Ishikawa (cell line): ENCODE results near the gene PROCA1.

Experiments
- CEBPB ChIP-seq: IDR thresholded peaks from 2 replicates; pipeline ENCODE4 v1.6.1; 2012
- CREB1 ChIP-seq: IDR thresholded peaks from 2 replicates; pipeline ENCODE4 v1.6.1; 2012; ENCODE audit warnings: low read depth
- EGR1 ChIP-seq: IDR thresholded peaks from 2 replicates; pipeline ENCODE4 v1.6.1; 2012
- EP300 ChIP-seq: IDR thresholded peaks from 2 replicates; pipeline ENCODE4 v1.6.1; 2012; ENCODE audit warnings: borderline replicate concordance
- FOXM1 ChIP-seq: IDR thresholded peaks from 2 replicates; pipeline ENCODE4 v1.6.1; 2012; ENCODE audit warnings: low read depth, borderline replicate concordance
- MAX ChIP-seq: IDR thresholded peaks from 2 replicates; pipeline ENCODE4 v1.6.1; 2012
- NFIC ChIP-seq: IDR thresholded peaks from 2 replicates; pipeline ENCODE4 v1.6.1; 2012
- RAD21 ChIP-seq: IDR thresholded peaks from 2 replicates; pipeline ENCODE4 v1.6.1; 2012; ENCODE audit warnings: low read depth
- REST ChIP-seq: IDR thresholded peaks from 2 replicates; pipeline ENCODE4 v1.6.1; 2012; ENCODE audit warnings: low read depth, mild to moderate bottlenecking
- TAF1 ChIP-seq: IDR thresholded peaks from 2 replicates; pipeline ENCODE4 v1.6.1; 2012; ENCODE audit warnings: low read depth, mild to moderate bottlenecking
- TCF12 ChIP-seq: IDR thresholded peaks from 2 replicates; pipeline ENCODE4 v1.6.1; 2012; ENCODE audit warnings: low read depth
- TEAD4 ChIP-seq: IDR thresholded peaks from 2 replicates; pipeline ENCODE4 v1.6.1; 2012
- USF1 ChIP-seq: IDR thresholded peaks from 2 replicates; pipeline ENCODE4 v1.6.1; 2012
- YY1 ChIP-seq: IDR thresholded peaks from 2 replicates; pipeline ENCODE4 v1.6.1; 2012; ENCODE audit warnings: low read depth
- ZBTB7A ChIP-seq: IDR thresholded peaks from 2 replicates; pipeline ENCODE4 v1.6.1; 2012; ENCODE audit warnings: low read depth

The PROCA1 gene

DNA sequence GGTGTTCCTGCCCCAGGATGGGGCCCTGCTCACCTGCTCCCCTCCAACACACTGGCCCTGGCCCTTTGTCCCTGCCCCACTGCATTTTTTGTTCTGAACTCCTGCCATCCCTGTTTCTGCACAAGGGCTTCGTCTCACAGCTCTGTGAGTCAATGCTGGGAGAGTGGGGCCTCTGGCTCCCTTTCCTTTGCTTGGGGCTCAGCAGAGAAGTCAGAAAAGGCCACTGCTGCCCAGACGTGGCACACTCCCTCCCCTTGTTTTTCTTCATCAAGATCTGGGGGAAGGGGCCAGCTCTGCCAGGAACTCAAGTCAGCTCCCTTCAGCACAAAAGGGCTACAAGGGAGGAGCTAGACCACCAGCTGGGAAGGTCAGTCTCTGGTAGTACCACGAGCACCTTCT, 8.9 kb downstream of the PROCA1 start:
- TF ChIP-seq YY1, result no peak
- no peak for TF ChIP-seq EGR1
- no peak for TF ChIP-seq REST

DNA sequence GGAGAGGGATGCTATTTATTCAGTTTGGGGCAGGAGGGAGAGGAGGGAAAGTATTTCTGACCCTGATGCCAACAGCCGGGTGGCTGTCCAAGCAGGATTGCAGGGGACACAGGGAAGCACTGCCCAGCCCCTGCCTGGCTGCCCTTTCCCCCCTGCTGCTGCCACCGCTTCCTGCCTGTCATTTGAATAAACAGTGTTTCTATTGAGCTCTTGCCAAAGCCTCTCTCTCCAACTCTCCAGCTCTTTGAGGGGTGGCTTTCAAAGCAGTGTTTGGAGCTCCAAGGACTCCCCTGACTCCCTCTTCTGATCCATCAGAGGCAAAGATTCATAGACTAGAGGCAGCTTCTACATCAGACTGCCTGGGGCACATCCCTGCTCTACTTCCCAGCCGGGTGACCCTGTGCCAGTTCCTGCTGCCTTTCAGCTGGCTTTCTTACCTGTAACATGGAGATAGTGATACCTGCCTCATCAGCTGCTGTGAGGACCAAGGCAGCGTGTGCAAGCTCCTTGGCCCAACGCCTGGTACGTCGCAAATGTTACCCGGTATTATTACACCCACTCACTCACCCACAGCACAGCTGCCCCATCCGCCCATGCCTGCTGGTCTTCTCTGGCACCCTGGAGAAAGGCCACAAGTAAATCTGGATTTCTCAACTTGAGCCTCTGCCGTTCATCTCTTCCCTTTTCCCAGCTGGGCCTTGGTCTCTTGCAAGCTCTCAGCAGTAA, 9.5 kb downstream of the PROCA1 start:
- no peak for TF ChIP-seq TCF12
- no peak for TF ChIP-seq ZBTB7A

DNA sequence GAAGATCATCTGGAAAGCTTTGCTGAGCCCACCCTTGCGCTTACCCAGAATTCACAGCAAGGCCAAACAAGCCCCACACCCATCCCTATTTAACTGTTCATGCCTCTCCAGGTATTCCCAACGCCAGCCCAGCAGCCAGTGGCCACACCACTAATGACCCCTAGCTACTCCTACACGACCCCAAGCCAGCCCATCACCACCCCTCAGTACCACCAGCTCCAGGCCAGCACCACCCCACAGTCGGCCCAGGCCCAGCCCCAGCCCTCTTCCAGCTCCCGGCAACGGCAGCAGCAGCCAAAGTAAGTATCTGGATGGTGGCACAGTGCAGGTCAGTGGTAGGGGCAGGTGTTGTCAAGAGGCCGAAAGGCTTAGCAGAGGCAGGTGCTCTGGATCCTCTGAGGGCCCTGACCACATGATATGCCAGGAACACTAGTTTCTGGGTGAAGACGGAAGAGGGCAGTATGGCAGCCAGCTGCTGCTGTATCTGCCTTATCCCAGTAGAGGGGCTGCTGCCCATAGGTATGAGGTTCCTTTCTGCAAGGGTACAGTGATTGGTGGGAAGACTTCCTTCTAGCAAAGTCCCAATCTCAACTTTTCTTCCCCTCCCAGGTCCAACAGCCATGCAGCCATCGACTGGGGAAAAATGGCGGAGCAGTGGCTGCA, 10.7 kb downstream of the PROCA1 start:
- TF ChIP-seq EGR1 (no peak), RAD21 (no peak), TCF12 (no peak), MAX (no peak), YY1 (no peak), ZBTB7A (no peak), TAF1 (no peak), CREB1 (no peak), FOXM1 (no peak), NFIC (no peak), TEAD4 (no peak), REST (no peak), EP300 (no peak), CEBPB (no peak)

DNA sequence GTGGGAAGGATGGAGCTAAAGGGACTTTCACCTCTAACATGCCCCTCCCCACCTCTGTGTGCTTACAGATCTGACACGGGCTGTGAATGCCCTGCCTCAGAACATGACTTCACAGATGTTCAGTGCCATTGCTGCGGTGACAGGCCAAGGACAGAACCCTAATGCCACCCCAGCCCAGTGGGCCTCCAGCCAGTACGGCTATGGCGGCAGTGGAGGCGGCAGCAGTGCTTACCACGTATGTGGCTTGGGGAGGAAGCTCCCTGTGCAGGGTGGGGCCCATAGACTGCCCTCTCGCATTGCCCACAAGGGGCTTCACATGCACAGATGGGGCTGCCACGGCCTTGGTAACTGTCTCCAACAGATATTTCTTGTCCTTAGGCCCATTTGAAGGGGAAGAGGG, 11.4 kb downstream of the PROCA1 start:
- no peak for TF ChIP-seq EGR1
- TF ChIP-seq TEAD4, result no peak
- no peak for TF ChIP-seq TAF1
- TF ChIP-seq MAX, result no peak
- TF ChIP-seq EP300, result no peak
- no peak for TF ChIP-seq ZBTB7A
- TF ChIP-seq USF1, result no peak
- no peak for TF ChIP-seq CEBPB
- TF ChIP-seq TCF12, result no peak

DNA sequence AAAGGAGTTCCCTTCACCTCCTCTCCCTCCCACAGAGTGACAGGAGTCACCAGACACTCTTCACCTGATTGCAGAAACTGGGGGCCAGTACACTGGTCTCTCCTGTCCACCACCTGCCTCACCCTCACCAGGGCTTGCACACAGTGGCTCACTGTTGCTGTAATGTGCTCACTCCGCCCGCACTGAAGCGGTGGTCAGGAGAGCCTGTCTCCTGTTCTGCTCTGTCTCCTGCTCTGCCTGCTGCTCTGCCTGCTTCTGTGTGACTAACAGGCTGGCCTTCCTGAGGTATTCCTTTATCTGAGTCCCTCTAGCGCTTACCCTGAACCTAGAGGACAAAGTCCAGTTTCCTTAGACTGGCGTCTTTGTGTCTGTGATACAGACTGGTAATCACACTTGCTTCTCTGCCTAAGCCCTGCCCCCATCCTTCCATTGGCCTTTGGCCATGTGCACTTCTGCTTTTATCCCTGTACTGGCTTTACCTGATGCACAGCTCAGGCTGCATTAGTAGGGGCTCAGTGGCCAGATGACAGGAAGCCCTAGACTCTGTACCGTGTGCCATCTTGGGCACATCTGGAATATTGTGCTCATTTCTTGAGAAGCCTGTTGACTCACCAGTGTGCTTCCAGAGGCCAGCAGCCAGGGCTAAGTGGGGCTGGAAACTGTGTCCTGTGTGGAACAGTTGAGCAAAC, 13.3 kb downstream of the PROCA1 start:
- TF ChIP-seq MAX (no peak), CEBPB (no peak), ZBTB7A (no peak), YY1 (no peak), EGR1 (no peak), FOXM1 (no peak), RAD21 (no peak), NFIC (no peak), CREB1 (no peak), EP300 (no peak), REST (no peak), USF1 (no peak), TEAD4 (no peak), TAF1 (no peak), TCF12 (no peak)
